GM10266 (cell line): ENCODE measurements around the gene RNASEL.

Experiments
- DNase-seq: peaks from one replicate; pipeline ENCODE4 v3.0.0; 2012; ENCODE audit errors: extremely low spot score
- TF ChIP-seq, protein P1 (sequence below): IDR thresholded peaks from 2 replicates; pipeline ENCODE4 v1.5.1; 2012; ENCODE audit warnings: mild to moderate bottlenecking, low read depth; ENCODE audit not compliant: control insufficient read depth, insufficient read depth; ENCODE audit errors: missing control alignments

Gene RNASEL

GRCh38 chr1:182587666-182588499, 1.2 kb downstream of the RNASEL start:
- DNase-seq: no peak

DNA sequence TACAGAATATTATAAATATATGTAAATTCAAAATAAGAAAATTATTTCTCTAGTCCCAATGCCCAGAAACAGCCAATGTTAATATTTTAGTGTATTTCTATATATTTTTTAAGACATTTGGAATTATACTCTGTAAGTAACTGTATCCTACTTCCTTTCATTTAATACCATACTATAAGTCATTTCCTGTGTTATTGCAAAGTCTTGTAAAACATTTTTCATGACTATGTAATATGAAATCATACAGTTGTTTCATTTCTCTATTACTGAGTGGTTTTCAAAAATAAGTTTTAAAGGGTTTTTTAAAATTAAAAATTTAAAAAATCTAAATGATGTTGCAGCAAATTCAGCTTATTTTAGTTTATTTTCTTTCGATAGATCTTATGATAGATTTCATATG, 2.0 kb downstream of the RNASEL start:
- TF ChIP-seq, protein P1, sequence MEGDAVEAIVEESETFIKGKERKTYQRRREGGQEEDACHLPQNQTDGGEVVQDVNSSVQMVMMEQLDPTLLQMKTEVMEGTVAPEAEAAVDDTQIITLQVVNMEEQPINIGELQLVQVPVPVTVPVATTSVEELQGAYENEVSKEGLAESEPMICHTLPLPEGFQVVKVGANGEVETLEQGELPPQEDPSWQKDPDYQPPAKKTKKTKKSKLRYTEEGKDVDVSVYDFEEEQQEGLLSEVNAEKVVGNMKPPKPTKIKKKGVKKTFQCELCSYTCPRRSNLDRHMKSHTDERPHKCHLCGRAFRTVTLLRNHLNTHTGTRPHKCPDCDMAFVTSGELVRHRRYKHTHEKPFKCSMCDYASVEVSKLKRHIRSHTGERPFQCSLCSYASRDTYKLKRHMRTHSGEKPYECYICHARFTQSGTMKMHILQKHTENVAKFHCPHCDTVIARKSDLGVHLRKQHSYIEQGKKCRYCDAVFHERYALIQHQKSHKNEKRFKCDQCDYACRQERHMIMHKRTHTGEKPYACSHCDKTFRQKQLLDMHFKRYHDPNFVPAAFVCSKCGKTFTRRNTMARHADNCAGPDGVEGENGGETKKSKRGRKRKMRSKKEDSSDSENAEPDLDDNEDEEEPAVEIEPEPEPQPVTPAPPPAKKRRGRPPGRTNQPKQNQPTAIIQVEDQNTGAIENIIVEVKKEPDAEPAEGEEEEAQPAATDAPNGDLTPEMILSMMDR: no peak
- DNase-seq: no peak

More at GRCh38 chr1:182587666-182588499, 1.2 kb downstream of the RNASEL start:
- TF ChIP-seq, protein P1: no peak

DNA sequence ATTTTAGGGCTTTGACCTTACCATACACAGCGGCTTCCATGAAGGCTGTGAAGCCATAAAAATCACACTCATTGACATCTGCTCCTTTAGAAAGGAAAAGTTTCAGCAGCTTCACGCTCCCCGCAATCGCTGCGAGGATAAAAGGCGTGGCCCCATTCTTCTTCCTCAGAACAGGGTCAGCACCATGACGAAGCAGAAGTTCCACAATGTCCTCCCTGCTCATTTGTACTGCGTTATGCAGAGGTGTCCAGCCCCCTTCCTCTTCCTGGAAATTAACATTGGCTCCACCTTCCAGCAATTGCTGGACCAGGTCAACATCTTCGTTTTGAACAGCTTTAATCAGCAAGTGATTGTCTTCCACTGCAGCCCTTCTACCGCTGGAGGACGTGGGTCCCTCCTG, 2.7 kb downstream of the RNASEL start:
- no peak for DNase-seq
- TF ChIP-seq, protein P1: no peak

GRCh38 chr1:182584746-182585145, 4.3 kb downstream of the RNASEL start:
- TF ChIP-seq, protein P1: no peak
- no peak for DNase-seq

DNA sequence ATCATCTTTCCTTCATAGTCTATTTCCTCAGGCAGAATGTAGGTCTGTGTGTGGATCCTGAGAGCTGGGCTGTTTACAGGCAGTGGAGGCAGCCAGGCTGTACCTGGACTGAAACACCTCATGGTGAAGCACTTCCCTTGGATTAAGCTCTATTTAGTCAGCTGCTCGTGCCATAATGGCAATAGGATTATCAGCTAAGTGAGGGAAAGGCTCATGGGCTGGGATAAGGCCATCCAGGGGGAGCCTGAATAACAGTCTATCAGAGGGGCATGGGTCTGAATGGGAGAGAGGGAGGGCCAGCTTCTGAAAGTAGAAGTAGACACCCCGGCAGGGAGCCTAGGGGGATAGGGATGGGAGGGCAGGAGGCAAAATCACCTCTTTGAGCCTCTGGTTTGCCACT, 8.3 kb downstream of the RNASEL start:
- no peak for DNase-seq
- TF ChIP-seq, protein P1: no peak

- TF ChIP-seq, protein P1: no peak
- no peak for DNase-seq
These were observed 13.4 kb downstream of the RNASEL start for GRCh38 chr1:182575540-182576149.

DNA sequence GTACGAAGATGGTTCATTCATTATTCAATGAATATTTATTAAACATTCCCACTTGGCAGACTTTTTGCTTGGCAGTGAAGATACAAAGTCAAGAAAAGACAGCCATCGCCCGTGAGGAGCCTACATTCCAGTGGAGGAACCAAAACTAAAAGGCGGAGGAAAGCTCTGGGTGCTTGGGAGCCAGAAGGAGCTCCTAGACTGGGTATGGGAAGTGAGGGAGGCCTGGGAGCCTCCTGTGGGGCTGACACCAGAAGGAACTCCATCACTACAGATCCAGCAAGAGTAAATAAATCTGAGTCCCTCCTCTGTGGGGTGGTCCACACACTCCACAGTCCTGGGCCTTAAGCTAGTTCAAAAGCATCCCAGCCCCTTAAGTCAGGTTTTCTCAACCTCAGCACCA, 14.9 kb downstream of the RNASEL start:
- TF ChIP-seq, protein P1: no peak

More for the DNA sequence above, 14.9 kb downstream of the RNASEL start:
- no peak for DNase-seq
